Testis (tissue), 3 donors: ENCODE measurements around the gene NAV1. TPM values are rescaled to one million over a fixed set of nuclear protein-coding genes. Genes with fewer than 3 reads are reported as not detected.

ENCODE experiments used
- DNase-seq: peaks from one replicate; pipeline ENCODE4 v3.0.0-alpha.2; 2019
- H3K27ac ChIP-seq, 2 donors: fragments of 200-600 bp; sonication (generic); one replicate each; pipeline ENCODE4 v1.5.1; 2019
- H3K27me3 ChIP-seq: fragments of 200-600 bp; sonication (generic); one replicate; pipeline ENCODE4 v1.5.1; 2019
- H3K36me3 ChIP-seq: fragments of 200-600 bp; sonication (generic); one replicate; pipeline ENCODE4 v1.5.1; 2017; ENCODE audit warnings: low read depth; ENCODE audit errors: missing control alignments
- H3K4me1 ChIP-seq: fragments of 200-600 bp; sonication (generic); one replicate; pipeline ENCODE4 v1.5.1; 2019
- H3K4me3 ChIP-seq, 2 donors: fragments of 200-600 bp; sonication (generic); one replicate each; pipeline ENCODE4 v1.5.1; 2017 to 2019
- H3K9me3 ChIP-seq: fragments of 200-600 bp; sonication (generic); one replicate; pipeline ENCODE4 v1.5.1; 2017
- CTCF ChIP-seq, 3 experiments: fragments of 450-650 bp in 2 of 3; fragments of 200-600 bp in 1 of 3; sonication (generic) in 1 of 3; IDR thresholded peaks; one replicate each; pipeline ENCODE4 v1.5.1; 2016 to 2019; ENCODE audit warnings: antibody characterized with exemption in 3 of 3, mild to moderate bottlenecking in 2 of 3, moderate library complexity in 1 of 3
- POLR2A ChIP-seq: fragments of 450-650 bp; IDR thresholded peaks from one replicate; pipeline ENCODE4 v1.6.1; 2017; ENCODE audit warnings: antibody characterized with exemption, mild to moderate bottlenecking, moderate library complexity
- WGBS, 2 donors: methylation state at CpG; one replicate each; pipeline ENCODE4 v1.1.5; 2018; 5-methylcytosine and 5-hydroxymethylcytosine counted together
- intact Hi-C: fragments of 100-400 bp; cut with DNase I; formaldehyde crosslinking; loops from one replicate; pipeline ENCODE4 v1.15.1; 2023; ENCODE audit warnings: low total_unique reads
- polyA plus RNA-seq: library from polyadenylated mRNA; stranded (reverse); fragments of 350-450 nt; fragmentation: Illumina TruSeq; extraction: RNeasy Lipid Tissue Mini Kit (QIAGEN cat#74804); gene quantifications from one replicate; pipeline ENCODE4 v1.2.3, GENCODE V29; 2014; ENCODE audit warnings: low read depth, low replicate concordance; ENCODE audit not compliant: insufficient read depth
- total RNA-seq, 2 donors: library from RNA; depleted of rRNA; stranded (reverse); fragments of >200 nt; gene quantifications; one replicate each; pipeline ENCODE4 v1.2.3, GENCODE V29; 2016

NAV1 gene
- total and polyA plus RNA-seq, 3 donors from 2014 or later, result 22.0 to 56.8 (median 52.5) TPM

GRCh38 chr1:201565771-201566528 lies 27.0 kb downstream of the NAV1 start:
- H3K27ac ChIP-seq, result no peak overlapping the region
- H3K36me3 ChIP-seq, result no peaks in the 10 kb centered on the region
- H3K4me1 ChIP-seq, result no peaks in the 10 kb centered on the region
- no peaks in the 10 kb centered on the region for H3K9me3 ChIP-seq
- WGBS, 2 donors, result 91 to 93% methylated on average over 12 of the region's 12 CpGs
- H3K4me3 ChIP-seq, result no peak overlapping the region
- intact Hi-C loops, result loop anchor here (10.0 kb wide), 2 partner anchors 139 to 229 kb away; no protein-coding TSS in a partner anchor
- DNase-seq, result no peak
- TF ChIP-seq CTCF (IDR thresholded peaks at IDR 0.05) (no peak), POLR2A (no peak)
- no peaks in the 10 kb centered on the region for H3K27me3 ChIP-seq

- no peak overlapping the region for H3K4me3 ChIP-seq
- intact Hi-C loops, result loop anchor here (10.0 kb wide), 2 partner anchors 138 to 228 kb away; no protein-coding TSS in a partner anchor
- DNase-seq, result no peak
- WGBS, 2 donors, result 77 to 79% methylated on average over 2 of the region's 2 CpGs
- H3K27ac ChIP-seq, result no peak overlapping the region
- no peaks in the 10 kb centered on the region for H3K36me3 ChIP-seq
- H3K4me1 ChIP-seq, result no peaks in the 10 kb centered on the region
- no peaks in the 10 kb centered on the region for H3K9me3 ChIP-seq
- no peaks in the 10 kb centered on the region for H3K27me3 ChIP-seq
- TF ChIP-seq CTCF (IDR thresholded peaks at IDR 0.05), result no peak
- TF ChIP-seq POLR2A, result no peak
These were observed 27.5 kb downstream of the NAV1 start for GRCh38 chr1:201566529-201566823.

GRCh38 chr1:201566933-201567801 lies 28.2 kb downstream of the NAV1 start:
- DNase-seq, result no peak
- TF ChIP-seq CTCF (IDR thresholded peaks at IDR 0.05), result no peak
- no peak for TF ChIP-seq POLR2A
- intact Hi-C loops, result loop anchor here (10.0 kb wide), 2 partner anchors 138 to 228 kb away; no protein-coding TSS in a partner anchor
- Histone ChIP-seq H3K4me1 (no peaks in the 10 kb centered on the region), H3K9me3 (no peaks in the 10 kb centered on the region), H3K27ac (no peak overlapping the region), H3K4me3 (no peak overlapping the region), H3K27me3 (no peaks in the 10 kb centered on the region), H3K36me3 (no peaks in the 10 kb centered on the region)
- WGBS, 2 donors, result 89 to 93% methylated on average over 8 to 10 of the region's 10 CpGs

GRCh38 chr1:201568265-201568664 lies 29.3 kb downstream of the NAV1 start:
- intact Hi-C loops, result loop anchor here (10.0 kb wide), 2 partner anchors 137 to 227 kb away; no protein-coding TSS in a partner anchor
- 85 to 90% methylated on average over 6 of the region's 6 CpGs for WGBS, 2 donors
- DNase-seq, result no peak

More at GRCh38 chr1:201568265-201568664, 29.3 kb downstream of the NAV1 start:
- Histone ChIP-seq H3K27ac (no peak overlapping the region), H3K27me3 (no peaks in the 10 kb centered on the region), H3K4me1 (no peaks in the 10 kb centered on the region), H3K36me3 (no peaks in the 10 kb centered on the region), H3K4me3 (no peak overlapping the region), H3K9me3 (no peaks in the 10 kb centered on the region)
- no peak for TF ChIP-seq POLR2A
- no peak for TF ChIP-seq CTCF (IDR thresholded peaks at IDR 0.05)
